ENCODE measurements around the gene LRRC1.

LRRC1 gene

GRCh38 chr6:53794720-53795339 is at the start of gene LRRC1:
LRRC1 (plus strand) TSS chr6:53795005; CDS start chr6:53795257, 252 bp downstream.
- no peak for TF ChIP-seq CTCF (IDR thresholded peaks at IDR 0.05)

GRCh38 chr6:53746442-53747103 is 48.2 kb upstream of the LRRC1 start:
- no peak for TF ChIP-seq CTCF (IDR thresholded peaks at IDR 0.05)

- no peak for TF ChIP-seq CTCF (IDR thresholded peaks at IDR 0.05)
Measured at GRCh38 chr6:53750052-53750650, 44.7 kb upstream of the LRRC1 start.

GRCh38 chr6:53751417-53751816 is 43.4 kb upstream of the LRRC1 start:
- TF ChIP-seq CTCF (IDR thresholded peaks at IDR 0.05): no peak

GRCh38 chr6:53752440-53752839 is 42.4 kb upstream of the LRRC1 start:
- TF ChIP-seq CTCF (IDR thresholded peaks at IDR 0.05): no peak

- no peak for TF ChIP-seq CTCF (IDR thresholded peaks at IDR 0.05)
Measured at GRCh38 chr6:53752856-53753255, 41.9 kb upstream of the LRRC1 start.

- TF ChIP-seq CTCF (IDR thresholded peaks at IDR 0.05): no peak
Measured at GRCh38 chr6:53754330-53754729, 40.5 kb upstream of the LRRC1 start.
